A549 (cell line): ENCODE data around the gene TGM3. TPM values are rescaled to one million over a fixed set of nuclear protein-coding genes. Genes with fewer than 3 reads are reported as not detected.

Source experiments
- ATAC-seq, 2 experiments: fragments of 200-7000 bp in 1 of 2; fragments of >200 bp in 1 of 2; cut with Nextera tagmentation in 1 of 2; cut with Tn5 transposase in 1 of 2; 3 replicates each; pipeline versions ENCODE4 v1.8.0 to v1.9.1; 2018 to 2020; ENCODE audit warnings: mild to moderate bottlenecking in 1 of 2, moderate library complexity in 1 of 2
- CTCF ChIA-PET: fragments of 300-600 bp; sonication (Branson Sonifier 250); formaldehyde crosslinking; extraction: SDS; loops from one replicate; lab custom pipeline; 2021; ENCODE audit warnings: antibody characterized with exemption, inconsistent platforms; lab: Yijun Ruan, JAX
- POLR2A ChIA-PET: fragments of 350-600 bp; formaldehyde crosslinking; extraction: SDS; loops from one replicate; lab custom pipeline; 2021; ENCODE audit warnings: antibody characterized with exemption, inconsistent platforms; lab: Yijun Ruan, JAX
- DNase-seq, 2 experiments: peaks; one replicate each; pipeline versions ENCODE4 v3.0.0 to v3.0.0-alpha.2; 2011 to 2016; ENCODE audit warnings: low read depth in 1 of 2, low spot score in 1 of 2
- FAIRE-seq: peaks from 2 replicates; lab custom pipeline; 2011; peaks lifted over from hg19 to GRCh38; lab: Jason Lieb, UNC
- H3K27ac ChIP-seq, 2 experiments: fragments of >200 bp; sonication (Bioruptor Twin); formaldehyde crosslinking; 3 replicates each; pipeline ENCODE4 v1.5.1; 2016 to 2017
- H3K4me1 ChIP-seq: fragments of >200 bp; sonication (Bioruptor Twin); formaldehyde crosslinking; 3 replicates; pipeline ENCODE4 v1.6.1; 2016
- H3K4me2 ChIP-seq: fragments of >200 bp; sonication (Bioruptor Twin); formaldehyde crosslinking; 3 replicates; pipeline ENCODE4 v1.6.1; 2016
- H3K4me3 ChIP-seq: fragments of >200 bp; sonication (Bioruptor Twin); formaldehyde crosslinking; 3 replicates; pipeline ENCODE4 v1.5.1; 2016
- H3K9me3 ChIP-seq: fragments of >200 bp; sonication (Bioruptor Twin); formaldehyde crosslinking; 3 replicates; pipeline ENCODE4 v1.6.1; 2016
- BHLHE40 ChIP-seq: IDR thresholded peaks from 2 replicates; pipeline ENCODE4 v1.6.1; 2012; ENCODE audit warnings: low read depth, low read length, inconsistent platforms
- CBX8 ChIP-seq: fragments of 200-600 bp; sonication (generic); IDR thresholded peaks from 2 replicates; pipeline ENCODE4 v1.6.1; 2016
- CEBPB ChIP-seq, 2 experiments: fragments of >200 bp in 1 of 2; sonication (Bioruptor Twin) in 1 of 2; formaldehyde crosslinking in 1 of 2; IDR thresholded peaks; 2 replicates each; pipeline ENCODE4 v1.6.1; 2012 to 2016
- EP300 ChIP-seq, 2 experiments: fragments of >200 bp; sonication (Bioruptor Twin); formaldehyde crosslinking; IDR thresholded peaks; 2 replicates in 1 of 2; 3 replicates in 1 of 2; pipeline ENCODE4 v1.6.1; 2016 to 2017
- FOXS1 ChIP-seq: fragments of 250-450 bp; sonication (Bioruptor Pico); IDR thresholded peaks from 2 replicates; pipeline ENCODE4 v1.5.0; 2020; ENCODE audit warnings: mild to moderate bottlenecking, moderate library complexity
- HEYL ChIP-seq: fragments of 250-450 bp; sonication (Bioruptor Pico); IDR thresholded peaks from 2 replicates; pipeline ENCODE4 v1.8.0; 2021; ENCODE audit warnings: mild to moderate bottlenecking, moderate library complexity
- HMGXB4 ChIP-seq: fragments of 250-450 bp; sonication (Bioruptor Pico); IDR thresholded peaks from 2 replicates; pipeline ENCODE4 v1.5.0; 2021; ENCODE audit warnings: mild to moderate bottlenecking, moderate library complexity, borderline replicate concordance
- HOXA7 ChIP-seq: fragments of 250-450 bp; sonication (Bioruptor Pico); IDR thresholded peaks from 2 replicates; pipeline ENCODE4 v1.5.0; 2020; ENCODE audit warnings: mild to moderate bottlenecking, moderate library complexity
- KDM1A ChIP-seq: fragments of 200-600 bp; sonication (generic); IDR thresholded peaks from 2 replicates; pipeline ENCODE4 v1.6.1; 2016; ENCODE audit warnings: low read depth, mild to moderate bottlenecking
- KDM5A ChIP-seq: fragments of 200-600 bp; sonication (generic); IDR thresholded peaks from 2 replicates; pipeline ENCODE4 v1.6.1; 2016; ENCODE audit warnings: antibody characterized with exemption, mild to moderate bottlenecking
- MYC ChIP-seq: IDR thresholded peaks from 2 replicates; pipeline ENCODE4 v1.6.1; 2012; ENCODE audit warnings: mild to moderate bottlenecking, inconsistent platforms, low read length, improper control_type of control experiment, borderline replicate concordance
- NPAS2 ChIP-seq: fragments of 250-450 bp; sonication (Bioruptor Pico); IDR thresholded peaks from 2 replicates; pipeline ENCODE4 v1.8.0; 2022; ENCODE audit warnings: mild to moderate bottlenecking, moderate library complexity, borderline replicate concordance
- PBX3 ChIP-seq: IDR thresholded peaks from 2 replicates; pipeline ENCODE4 v1.6.1; 2012
- POLR2AphosphoS2 ChIP-seq: conservative IDR thresholded peaks from 2 replicates; pipeline ENCODE4 v1.6.1; 2012; ENCODE audit warnings: low read length, improper control_type of control experiment, inconsistent platforms
- RAD21 ChIP-seq, 2 experiments: fragments of >200 bp in 1 of 2; sonication (Bioruptor Twin) in 1 of 2; formaldehyde crosslinking in 1 of 2; IDR thresholded peaks in 1 of 2; conservative IDR thresholded peaks in 1 of 2; 2 replicates in 1 of 2; 3 replicates in 1 of 2; pipeline ENCODE4 v1.6.1; 2012 to 2018; ENCODE audit warnings: inconsistent platforms in 1 of 2
- RFX5 ChIP-seq: fragments of 450-650 bp; IDR thresholded peaks from 2 replicates; pipeline ENCODE4 v1.7.1; 2014; ENCODE audit warnings: antibody characterized with exemption, mild to moderate bottlenecking, moderate library complexity
- SMC3 ChIP-seq: fragments of >200 bp; sonication (Bioruptor Twin); formaldehyde crosslinking; IDR thresholded peaks from 3 replicates; pipeline ENCODE4 v1.6.1; 2018; ENCODE audit warnings: inconsistent platforms
- SREBF2 ChIP-seq: fragments of 450-650 bp; IDR thresholded peaks from 2 replicates; pipeline ENCODE4 v1.6.1; 2014; ENCODE audit warnings: mild to moderate bottlenecking, moderate library complexity
- TFCP2L1 ChIP-seq: fragments of 250-450 bp; sonication (Bioruptor Pico); IDR thresholded peaks from 2 replicates; pipeline ENCODE4 v1.5.0; 2021; ENCODE audit warnings: mild to moderate bottlenecking
- USF2 ChIP-seq: fragments of 450-650 bp; IDR thresholded peaks from 2 replicates; pipeline ENCODE4 v1.6.1; 2014; ENCODE audit warnings: antibody characterized with exemption
- ZC3H11A ChIP-seq: fragments of 450-650 bp; IDR thresholded peaks from 2 replicates; pipeline ENCODE4 v1.6.1; 2014; ENCODE audit warnings: antibody characterized with exemption, mild to moderate bottlenecking
- WGBS: methylation state at CpG from one replicate; pipeline ENCODE4 v1.1.6; 2017; ENCODE audit errors: missing lambda C conversion rate; 5-methylcytosine and 5-hydroxymethylcytosine counted together
- polyA plus RNA-seq, 4 experiments: library from polyadenylated mRNA; depleted of rRNA in 3 of 4; stranded (reverse); fragments of >200 nt; fragmentation: RNase III in 1 of 4; extraction: RNeasy Plus Mini Kit Qiagen cat#74134 plus additional on column Dnase treatment in 1 of 4; gene quantifications; 2 replicates in 3 of 4; 3 replicates in 1 of 4; pipeline ENCODE4 v1.2.3, GENCODE V29; 2011 to 2017

Gene TGM3
- polyA plus RNA-seq, 2 of the 4 experiments (the other 2 are of a cell fraction), result 0.03 to 0.14 TPM

GRCh38 chr20:2326046-2326445 is 30.2 kb downstream of the TGM3 start:
- H3K27ac ChIP-seq, result no peak overlapping the region
- H3K9me3 ChIP-seq, result peaks cover 4% of the 10 kb centered on the region; the same call in 1 of the 3 replicates
- no peaks in the 10 kb centered on the region for H3K4me1 ChIP-seq
- FAIRE-seq (no peak), ATAC-seq (no peak), DNase-seq (no peak)
- TF ChIP-seq RFX5 (no peak), TFCP2L1 (CRISPR knock-in tag) (no peak), POLR2AphosphoS2 (no peak), ZC3H11A (no peak)
- CTCF ChIA-PET, result no interaction called here
- H3K4me2 ChIP-seq, result no peak overlapping the region
- H3K4me3 ChIP-seq, result no peak overlapping the region
- 25% methylated on average over 2 of the region's 2 CpGs for WGBS
- POLR2A ChIA-PET, result no interaction called here

- DNase-seq, result no peak
- H3K4me2 ChIP-seq, result no peak overlapping the region
- TF ChIP-seq PBX3, result no peak
- no peak for TF ChIP-seq MYC
- TF ChIP-seq CBX8, result no peak
- TF ChIP-seq ZC3H11A, result no peak
- TF ChIP-seq FOXS1 (CRISPR knock-in tag), result no peak
- TF ChIP-seq NPAS2 (CRISPR knock-in tag), result no peak
- no peak for TF ChIP-seq EP300 (IDR thresholded peaks at IDR 0.05)
- TF ChIP-seq HEYL, result no peak
- TF ChIP-seq SMC3, result no peak
- TF ChIP-seq HOXA7 (CRISPR knock-in tag), result no peak
- TF ChIP-seq RAD21 (conservative IDR thresholded peaks at IDR 0.05 in 1 of 2, IDR thresholded peaks at IDR 0.05 in 1 of 2), result no peak
- TF ChIP-seq KDM1A, result no peak
- no peak for TF ChIP-seq SREBF2
- TF ChIP-seq HMGXB4, result no peak
- no peak for TF ChIP-seq CEBPB (IDR thresholded peaks at IDR 0.05)
- TF ChIP-seq KDM5A, result no peak
- no peak for TF ChIP-seq USF2
- no peak for TF ChIP-seq BHLHE40
- TF ChIP-seq, all 56 proteins: peak for 0
- ATAC-seq (no peak), FAIRE-seq (no peak)
- ChIA-PET CTCF (interaction anchor here (0.7 to 1.3 kb wide), 3 partner anchors 11 to 49 kb away, joined by 3 to 4 read pairs (median 3); no protein-coding TSS in a partner anchor), POLR2A (no interaction called here)
- Histone ChIP-seq H3K9me3 (peaks cover 4% of the 10 kb centered on the region; the same call in 1 of the 3 replicates), H3K4me1 (no peaks in the 10 kb centered on the region), H3K4me3 (no peak overlapping the region), H3K27ac (no peak overlapping the region)
- 76% methylated on average over 30 of the region's 30 CpGs for WGBS
Measured at GRCh38 chr20:2327620-2328555, 32.1 kb downstream of the TGM3 start.
